Measurements from ENCODE around the gene RPS24.

Gene RPS24

GRCh38 chr10:78007172-78007571 is 26.5 kb upstream of the RPS24 start:
- H3F3A ChIP-seq (ENCODE audit: insufficient read depth), result no peaks in the 10 kb centered on the region
- no peak overlapping the region for H3K27ac ChIP-seq (ENCODE audit: low read depth, low read length)
- H4K20me1 ChIP-seq (ENCODE audit: low read depth, low read length), result no peaks in the 10 kb centered on the region
- no peaks in the 10 kb centered on the region for H3K9me3 ChIP-seq (ENCODE audit: insufficient read depth, low read length)
- H3K4me3 ChIP-seq (ENCODE audit: insufficient read depth, low read length, poor library complexity, severe bottlenecking), result no peak overlapping the region
- TF ChIP-seq EZH2phosphoT487 (conservative IDR thresholded peaks at IDR 0.05; ENCODE audit: low read length) (no peak), CTCF (IDR thresholded peaks at IDR 0.05; ENCODE audit: insufficient read depth, low read length, poor library complexity, severe bottlenecking) (no peak)
- H2AFZ ChIP-seq (ENCODE audit: low read depth, low read length, severe bottlenecking), result no peak overlapping the region
- H3K79me2 ChIP-seq (ENCODE audit: insufficient read depth, low read length), result no peaks in the 10 kb centered on the region
- H3K27me3 ChIP-seq (ENCODE audit: low read length), result no peaks in the 10 kb centered on the region
- H3K9ac ChIP-seq (ENCODE audit: low read length), result no peak overlapping the region
- H3K9me2 ChIP-seq (replicated peaks; ENCODE audit: insufficient read depth, low read length), result no peaks in the 10 kb centered on the region
- H3K36me3 ChIP-seq (ENCODE audit: low read length), result peaks cover 11% of the 10 kb centered on the region; the same call in 1 of the 2 replicates
- H3K4me2 ChIP-seq (ENCODE audit: low read depth, low read length, poor library complexity, severe bottlenecking), result no peak overlapping the region

GRCh38 chr10:78009662-78010061 is 24.0 kb upstream of the RPS24 start:
- Histone ChIP-seq H3K36me3 (ENCODE audit: low read length) (peaks cover 13% of the 10 kb centered on the region; the same call in 1 of the 2 replicates), H3K4me2 (ENCODE audit: low read depth, low read length, poor library complexity, severe bottlenecking) (no peak overlapping the region), H3K4me3 (ENCODE audit: insufficient read depth, low read length, poor library complexity, severe bottlenecking) (no peak overlapping the region), H3F3A (ENCODE audit: insufficient read depth) (no peaks in the 10 kb centered on the region), H3K79me2 (ENCODE audit: insufficient read depth, low read length) (no peaks in the 10 kb centered on the region), H3K27ac (ENCODE audit: low read depth, low read length) (no peak overlapping the region), H3K27me3 (ENCODE audit: low read length) (no peaks in the 10 kb centered on the region), H2AFZ (ENCODE audit: low read depth, low read length, severe bottlenecking) (no peak overlapping the region), H3K9me3 (ENCODE audit: insufficient read depth, low read length) (no peaks in the 10 kb centered on the region), H3K9ac (ENCODE audit: low read length) (no peak overlapping the region), H3K9me2 (replicated peaks; ENCODE audit: insufficient read depth, low read length) (no peaks in the 10 kb centered on the region), H4K20me1 (ENCODE audit: low read depth, low read length) (no peaks in the 10 kb centered on the region)
- TF ChIP-seq CTCF (IDR thresholded peaks at IDR 0.05; ENCODE audit: insufficient read depth, low read length, poor library complexity, severe bottlenecking) (no peak), EZH2phosphoT487 (conservative IDR thresholded peaks at IDR 0.05; ENCODE audit: low read length) (no peak)

GRCh38 chr10:78010278-78010677 is 23.4 kb upstream of the RPS24 start:
- TF ChIP-seq EZH2phosphoT487 (conservative IDR thresholded peaks at IDR 0.05; ENCODE audit: low read length), result no peak
- no peak for TF ChIP-seq CTCF (IDR thresholded peaks at IDR 0.05; ENCODE audit: insufficient read depth, low read length, poor library complexity, severe bottlenecking)
- H3K27ac ChIP-seq (ENCODE audit: low read depth, low read length), result no peak overlapping the region
- peaks cover 13% of the 10 kb centered on the region; the same call in 1 of the 2 replicates for H3K36me3 ChIP-seq (ENCODE audit: low read length)
- H4K20me1 ChIP-seq (ENCODE audit: low read depth, low read length), result no peaks in the 10 kb centered on the region
- H3F3A ChIP-seq (ENCODE audit: insufficient read depth), result no peaks in the 10 kb centered on the region
- H3K4me2 ChIP-seq (ENCODE audit: low read depth, low read length, poor library complexity, severe bottlenecking), result no peak overlapping the region
- no peaks in the 10 kb centered on the region for H3K27me3 ChIP-seq (ENCODE audit: low read length)
- H3K9me3 ChIP-seq (ENCODE audit: insufficient read depth, low read length), result no peaks in the 10 kb centered on the region
- no peaks in the 10 kb centered on the region for H3K79me2 ChIP-seq (ENCODE audit: insufficient read depth, low read length)
- no peak overlapping the region for H3K9ac ChIP-seq (ENCODE audit: low read length)
- H3K9me2 ChIP-seq (replicated peaks; ENCODE audit: insufficient read depth, low read length), result no peaks in the 10 kb centered on the region
- H2AFZ ChIP-seq (ENCODE audit: low read depth, low read length, severe bottlenecking), result no peak overlapping the region
- H3K4me3 ChIP-seq (ENCODE audit: insufficient read depth, low read length, poor library complexity, severe bottlenecking), result no peak overlapping the region
